K562 (cell line): Measurements from ENCODE around the gene HOXD13. TPM values are rescaled to one million over a fixed set of nuclear protein-coding genes. Genes with fewer than 3 reads are reported as not detected.
A peak's percentile ranks its signal among the peaks of the same experiment; 100 is the strongest.

ENCODE experiments used
- CGGBP1 ChIP-seq: fragments of 250-450 bp; sonication (Bioruptor Pico); IDR thresholded peaks from 2 replicates; pipeline ENCODE4 v1.9.0; 2021; ENCODE audit warnings: mild to moderate bottlenecking
- FOXP1 ChIP-seq: sonication (generic); formaldehyde crosslinking; IDR thresholded peaks from 2 replicates; pipeline ENCODE4 v1.8.0; 2022; ENCODE audit warnings: mild to moderate bottlenecking, missing genetic modification reagents
- HCFC1 ChIP-seq: IDR thresholded peaks from 2 replicates; pipeline ENCODE4 v1.6.1; 2012; ENCODE audit warnings: low read depth, low read length, improper control_type of control experiment
- HNRNPL ChIP-seq: fragments of 200-400 bp; formaldehyde crosslinking; IDR thresholded peaks from 2 replicates; pipeline ENCODE4 v1.6.1; 2017; ENCODE audit warnings: low read depth, mild to moderate bottlenecking, low read length
- LCOR ChIP-seq: sonication (generic); formaldehyde crosslinking; IDR thresholded peaks from 2 replicates; pipeline ENCODE4 v1.8.0; 2022; ENCODE audit warnings: mild to moderate bottlenecking, missing genetic modification reagents
- MYNN ChIP-seq, 2 experiments: sonication (generic); formaldehyde crosslinking in 1 of 2; IDR thresholded peaks; 2 replicates each; pipeline versions ENCODE4 v1.5.0 to v1.6.1; 2016 to 2020; ENCODE audit warnings: antibody characterized with exemption in 1 of 2, missing genetic modification reagents in 1 of 2
- NBN ChIP-seq: fragments of 450-650 bp; IDR thresholded peaks from 2 replicates; pipeline ENCODE4 v1.6.1; 2016; ENCODE audit warnings: low read depth, mild to moderate bottlenecking
- RBM22 ChIP-seq: fragments of 200-400 bp; formaldehyde crosslinking; IDR thresholded peaks from 2 replicates; pipeline ENCODE4 v1.6.1; 2018; ENCODE audit warnings: low read length, low read depth; ENCODE audit not compliant: poor library complexity, severe bottlenecking
- SMC3 ChIP-seq: conservative IDR thresholded peaks from 2 replicates; pipeline ENCODE4 v1.6.1; 2011; ENCODE audit warnings: low read depth, low read length, improper control_type of control experiment; ENCODE audit not compliant: insufficient read depth
- TEAD4 ChIP-seq, 2 experiments: sonication (generic) in 1 of 2; formaldehyde crosslinking in 1 of 2; IDR thresholded peaks; 2 replicates each; pipeline versions ENCODE4 v1.6.1 to v1.8.0; 2012 to 2022; ENCODE audit warnings: borderline replicate concordance in 1 of 2, inconsistent platforms in 1 of 2, low read length in 1 of 2, mild to moderate bottlenecking in 1 of 2, missing genetic modification reagents in 1 of 2
- TFAP4 ChIP-seq: sonication (generic); formaldehyde crosslinking; IDR thresholded peaks from 2 replicates; pipeline ENCODE4 v1.8.0; 2022; ENCODE audit warnings: missing genetic modification reagents, mild to moderate bottlenecking, moderate library complexity, borderline replicate concordance
- VEZF1 ChIP-seq: fragments of 200-800 bp; sonication (Bioruptor generic); IDR thresholded peaks from 2 replicates; pipeline ENCODE4 v1.6.1; 2017; ENCODE audit warnings: missing genetic modification characterization, missing compliant biosample characterization
- XRCC4 ChIP-seq: IDR thresholded peaks from one replicate; pipeline ENCODE4 v1.6.1; 2011; ENCODE audit not compliant: insufficient read depth, insufficient read length; ENCODE audit errors: extremely low read depth
- ZBTB1 ChIP-seq: sonication (generic); formaldehyde crosslinking; IDR thresholded peaks from 2 replicates; pipeline ENCODE4 v1.8.1; 2023; ENCODE audit warnings: missing genetic modification reagents, low read depth, mild to moderate bottlenecking, borderline replicate concordance
- ZNF324 ChIP-seq: fragments of 250-450 bp; sonication (Bioruptor Pico); IDR thresholded peaks from 2 replicates; pipeline ENCODE4 v1.4.0; 2020; ENCODE audit warnings: mild to moderate bottlenecking
- polyA plus RNA-seq, 8 experiments: library from polyadenylated mRNA; depleted of rRNA in 4 of 8; stranded (reverse) in 5 of 8; unstranded in 3 of 8; fragments of >200 nt; fragmentation: Nextera tagmentation in 2 of 8; fragmentation: Illumina TruSeq in 1 of 8; extraction: Ambion mirVana in 2 of 8; extraction: Trizol in 1 of 8; gene quantifications; 2 replicates each; pipeline versions ENCODE4 v1.2.1 to v1.2.3, GENCODE V29; 2011 to 2014; ENCODE audit warnings: inconsistent platforms in 1 of 8, missing spikeins in 1 of 8
- total RNA-seq, 7 experiments: library from RNA; depleted of rRNA in 6 of 7; stranded (reverse); fragments of >200 nt in 6 of 7; fragmentation: Illumina TruSeq in 2 of 7; extraction: Trizol in 2 of 7; gene quantifications; 2 replicates each; pipeline versions ENCODE4 v1.2.1 to v1.2.3, GENCODE V29; 2011 to 2021; ENCODE audit warnings: low replicate concordance in 1 of 7

Gene HOXD13
- total and polyA plus RNA-seq, 9 of the 15 experiments (the other 6 are each of a cell fraction or from before 2014, with no cell fraction given) = 0.03 to 0.04 TPM; not detected in 7

GRCh38 chr2:176079831-176080539 is 12.5 kb upstream of the HOXD13 start (continued):
- TF ChIP-seq VEZF1 (CRISPR knock-in tag) = peak; percentile 32; the same call in 1 of the 2 replicates
- peak; percentile 33; the same call in 1 of the 2 replicates for TF ChIP-seq NBN
- TF ChIP-seq ZNF324 = no peak
- 0 out of 2 replicates have a peak, but pooled peaks have one; percentile 21 for TF ChIP-seq FOXP1 (CRISPR knock-in tag)
- peak; percentile 44; the same call in 1 of the 2 replicates for TF ChIP-seq TFAP4 (CRISPR knock-in tag)
- peak; percentile 74; the same call in 1 of the 2 replicates for TF ChIP-seq LCOR
- peak; percentile 66; the same call in 1 of the 2 replicates for TF ChIP-seq MYNN (IDR thresholded peaks at IDR 0.05)
- TF ChIP-seq MYNN (CRISPR knock-in tag; IDR thresholded peaks at IDR 0.05) = no peak
- peak; percentile 50; the same call in 1 of the 2 replicates for TF ChIP-seq ZBTB1 (CRISPR knock-in tag)
- TF ChIP-seq TEAD4 (IDR thresholded peaks at IDR 0.05; ENCODE audit: low read length) = no peak
- TF ChIP-seq TEAD4 (CRISPR knock-in tag; IDR thresholded peaks at IDR 0.05; ENCODE audit: borderline replicate concordance) = peak; percentile 31; the same call in 1 of the 2 replicates
- TF ChIP-seq XRCC4 = no peak
- TF ChIP-seq HCFC1 = peak; percentile 26
- TF ChIP-seq CGGBP1 (CRISPR knock-in tag) = peak; percentile 31; the same call in 1 of the 2 replicates
- peak; percentile 46 for TF ChIP-seq RBM22
- TF ChIP-seq HNRNPL = peak; percentile 96
- peak; percentile 90 for TF ChIP-seq SMC3
